K562 (cell line): ENCODE data around the gene POLDIP3.
"Not testable (repeated sequence)": the region's sequence is repeated elsewhere in the genome, so short reads cannot be mapped to it uniquely, and the experiment has no call there.

Experiments
- ATF3 ChIP-seq, 2 experiments: fragments of 450-650 bp in 1 of 2; sonication (generic) in 1 of 2; formaldehyde crosslinking in 1 of 2; IDR thresholded peaks in 1 of 2; conservative IDR thresholded peaks in 1 of 2; 2 replicates each; pipeline versions ENCODE4 v1.6.1 to v1.8.1; 2016 to 2023; ENCODE audit warnings: mild to moderate bottlenecking in 2 of 2, moderate library complexity in 2 of 2, inconsistent platforms in 1 of 2, missing genetic modification reagents in 1 of 2
- PHF20 ChIP-seq: fragments of 450-650 bp; IDR thresholded peaks from 2 replicates; pipeline ENCODE4 v1.6.1; 2018; ENCODE audit not compliant: partially characterized antibody
- RFX5 ChIP-seq: IDR thresholded peaks from 2 replicates; pipeline ENCODE4 v1.6.1; 2011; ENCODE audit warnings: low read depth, mild to moderate bottlenecking, improper control_type of control experiment, low read length

- not testable (repeated sequence) for TF ChIP-seq RFX5; PHF20; ATF3 (IDR thresholded peaks at IDR 0.05); ATF3 (CRISPR knock-in tag; conservative IDR thresholded peaks at IDR 0.05)
Observed at GRCh38 chr22:42563943-42564342, 50.7 kb downstream of the POLDIP3 start.
